NCI-H510A treated with DMSO at 0.1 percent for 48 hours (cell line): ENCODE data around the gene LHB.
"Not testable (repeated sequence)": the region's sequence is repeated elsewhere in the genome, so short reads cannot be mapped to it uniquely, and the experiment has no call there.

Source experiments
- DNase-seq: peaks from one replicate; lab custom pipeline; 2025; lab: John Stamatoyannopoulos, UW

LHB gene

GRCh38 chr19:49038111-49038510 is 21.2 kb upstream of the LHB start:
- not testable (repeated sequence) for DNase-seq

DNA sequence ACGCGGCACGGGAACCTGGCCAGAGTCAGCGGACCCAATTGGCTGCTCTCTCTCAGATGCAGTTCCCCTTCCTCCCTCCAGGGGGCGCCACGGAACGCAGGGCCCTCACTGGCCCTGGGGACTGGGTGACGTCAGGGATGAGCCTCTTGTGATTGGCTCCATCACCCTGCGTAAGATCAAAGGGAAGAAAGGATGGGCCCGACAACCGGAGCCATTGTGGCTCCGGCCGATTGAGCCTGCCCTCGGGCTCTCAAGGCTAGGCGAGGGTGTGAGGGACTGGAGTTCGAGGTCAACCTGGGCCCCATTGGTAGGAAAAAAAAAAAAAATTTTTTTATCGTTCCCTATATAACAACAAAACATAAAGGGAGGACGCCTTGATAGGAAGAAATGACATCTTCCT is 19.9 kb upstream of the LHB start, which contains the start of gene CGB1:
CGB1 (minus strand) TSS at position 81 of the 400 bp plus-strand sequence. CDS start 184 bp downstream, outside the sequence.
- DNase-seq = not testable (repeated sequence)

- DNase-seq = not testable (repeated sequence)
These were observed 14.9 kb upstream of the LHB start, which contains the start of gene CGB2 for GRCh38 chr19:49031642-49032301. Gene CGB2 (plus strand): TSS chr19:49031890. CDS start chr19:49032096, 206 bp downstream.

GRCh38 chr19:49030323-49030722 is 13.4 kb upstream of the LHB start:
- DNase-seq = not testable (repeated sequence)

DNA sequence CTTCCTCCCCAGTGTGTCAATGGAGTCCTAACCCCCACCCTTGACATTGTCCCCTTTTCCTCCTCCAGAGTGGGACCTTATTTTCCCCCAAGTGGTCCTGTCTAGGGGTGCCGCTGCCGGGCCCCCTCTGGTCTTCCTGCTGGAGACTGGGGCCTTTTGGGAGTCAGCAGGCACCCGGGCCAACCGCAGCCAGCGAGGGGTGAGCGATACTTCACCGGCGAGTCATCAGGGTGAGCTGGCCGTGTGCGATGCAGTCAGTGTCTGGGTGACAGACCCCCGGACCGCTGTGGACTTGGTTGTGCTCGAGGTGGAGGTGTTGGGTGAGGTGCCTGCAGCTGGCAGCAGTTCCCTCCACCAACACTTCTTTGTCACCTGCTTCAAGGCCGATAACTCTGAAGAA is 12.9 kb upstream of the LHB start:
- DNase-seq = not testable (repeated sequence)

GRCh38 chr19:49028686-49029085 is 11.8 kb upstream of the LHB start:
- not testable (repeated sequence) for DNase-seq

GRCh38 chr19:49025599-49025998 is 8.7 kb upstream of the LHB start:
- DNase-seq = not testable (repeated sequence)

DNA sequence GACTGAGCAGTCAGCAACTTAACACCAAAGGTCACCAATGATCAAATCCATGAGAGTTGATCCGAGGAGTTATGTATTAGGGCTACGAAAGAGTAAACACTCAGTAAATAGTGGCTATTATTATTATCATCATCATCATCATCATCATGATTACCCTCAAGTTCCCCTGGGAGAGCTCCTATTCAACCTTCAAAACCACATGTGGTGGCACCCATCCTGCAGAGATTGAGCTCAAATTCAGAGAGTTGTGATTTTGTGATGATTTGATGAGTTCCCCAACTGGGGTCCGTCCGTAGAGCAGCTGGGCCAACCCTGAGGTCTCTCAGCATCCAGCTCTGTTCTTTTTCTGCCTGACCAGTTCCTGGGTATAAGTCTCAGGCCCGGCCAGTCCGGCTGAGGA is 8.2 kb upstream of the LHB start:
- DNase-seq = not testable (repeated sequence)

DNA sequence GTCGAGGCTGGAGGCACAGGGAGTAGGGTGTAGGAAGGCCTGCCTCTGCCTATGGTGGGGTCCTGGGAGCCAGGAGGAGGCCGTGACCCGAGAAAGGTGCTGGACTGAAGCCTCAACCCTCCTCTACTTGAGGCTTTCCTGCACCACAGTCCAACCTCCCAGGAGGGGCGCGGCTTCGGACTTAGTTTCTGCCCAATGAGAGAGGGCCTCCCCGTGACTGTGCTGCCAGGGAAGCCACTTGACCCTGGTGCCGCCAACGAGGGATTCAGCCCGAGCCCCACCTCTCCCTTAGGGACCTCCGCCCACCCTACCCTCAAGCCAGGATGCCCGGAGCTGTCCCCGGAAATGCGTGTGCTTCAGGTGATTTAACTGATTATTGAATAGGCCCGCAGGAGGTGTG is 7.3 kb upstream of the LHB start, which contains the start of gene CGB3:
CGB3 (minus strand) TSS at position 101 of the 400 bp plus-strand sequence. CDS start 362 bp downstream, outside the sequence.
- DNase-seq = not testable (repeated sequence)

DNA sequence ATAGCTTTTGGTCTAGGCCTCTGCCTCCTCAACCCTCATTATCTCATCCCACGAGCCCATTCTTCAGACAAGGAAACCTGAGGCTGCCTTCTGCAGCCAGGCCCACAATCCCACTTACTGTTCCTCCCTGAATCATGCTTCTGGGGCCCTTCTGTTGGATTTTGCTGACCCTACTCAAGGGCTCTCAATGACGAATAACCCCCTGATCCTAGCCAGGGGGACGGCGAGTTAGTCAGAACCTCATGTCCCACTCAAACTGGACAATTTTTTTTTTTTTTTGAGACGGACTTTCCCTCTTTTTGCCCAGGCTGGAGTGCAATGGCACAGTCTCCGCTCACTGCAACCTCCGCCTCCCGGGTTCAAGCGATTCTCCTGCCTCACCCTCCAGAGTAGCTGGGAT is 5.2 kb upstream of the LHB start:
- no peak for DNase-seq

DNA sequence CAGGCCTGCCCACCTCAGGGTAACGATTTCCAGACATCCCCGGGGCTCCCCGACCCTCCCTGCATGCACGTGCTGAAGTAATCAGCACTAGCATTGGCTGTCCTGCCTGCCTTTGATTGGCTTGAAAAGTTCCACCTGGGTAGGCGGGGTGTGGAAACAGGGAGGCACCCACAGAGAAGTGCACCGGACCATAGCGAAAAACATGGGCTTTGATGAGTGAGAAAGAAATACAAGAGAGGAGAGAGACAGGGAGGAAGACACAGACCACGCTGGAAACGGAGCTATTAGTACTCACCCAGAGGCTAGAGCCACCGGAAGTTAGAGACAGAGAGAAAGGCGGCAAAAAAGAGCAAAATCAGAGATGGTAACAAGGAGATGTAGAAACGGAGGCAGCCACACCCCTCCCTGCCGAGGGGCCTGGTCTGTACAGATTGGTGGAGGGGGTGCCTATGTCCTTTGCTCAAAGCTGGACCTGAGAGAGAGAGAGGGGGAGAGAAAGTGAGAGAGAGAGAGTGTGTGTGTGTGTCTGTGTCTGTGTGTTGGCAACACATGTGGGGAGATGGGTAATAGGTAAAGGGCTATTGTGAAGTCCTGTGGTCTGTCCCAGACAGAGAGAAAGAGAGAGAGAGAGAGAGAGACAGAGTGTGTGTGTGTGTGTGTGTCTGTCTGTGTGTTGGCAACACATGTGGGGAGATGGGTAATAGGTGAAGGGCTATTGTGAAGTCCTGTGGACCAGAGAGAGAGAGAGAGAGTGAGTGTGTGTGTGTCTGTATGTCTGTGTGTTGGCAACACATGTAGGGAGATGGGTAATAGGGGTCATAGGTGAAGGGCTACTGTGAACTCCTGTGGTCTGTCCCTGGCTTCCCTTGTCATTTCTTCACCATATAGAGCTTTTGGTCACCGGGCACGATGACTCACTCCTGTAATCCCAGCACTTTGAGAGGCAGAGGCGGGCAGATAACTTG is 4.3 kb upstream of the LHB start:
- DNase-seq = no peak

DNA sequence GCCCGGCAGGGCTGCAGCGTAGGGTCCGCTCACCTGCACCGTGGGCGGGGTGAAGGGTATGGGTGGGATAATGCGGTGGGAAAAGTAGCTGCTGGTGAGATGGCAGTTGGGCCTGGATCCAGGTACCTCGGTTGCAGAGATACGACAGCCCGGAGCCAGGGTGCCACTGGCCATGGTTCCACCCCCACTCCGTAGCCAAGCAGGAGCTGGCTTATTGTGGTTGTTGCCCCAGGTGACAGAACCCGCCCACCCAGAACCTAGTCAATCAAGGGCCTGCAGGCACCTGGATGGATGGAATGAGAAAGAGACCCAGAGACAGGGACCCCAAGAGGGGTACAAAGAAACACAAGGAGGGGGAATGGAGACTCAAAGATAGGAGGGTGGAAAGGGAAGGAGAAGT is 3.5 kb upstream of the LHB start:
- DNase-seq = no peak

DNA sequence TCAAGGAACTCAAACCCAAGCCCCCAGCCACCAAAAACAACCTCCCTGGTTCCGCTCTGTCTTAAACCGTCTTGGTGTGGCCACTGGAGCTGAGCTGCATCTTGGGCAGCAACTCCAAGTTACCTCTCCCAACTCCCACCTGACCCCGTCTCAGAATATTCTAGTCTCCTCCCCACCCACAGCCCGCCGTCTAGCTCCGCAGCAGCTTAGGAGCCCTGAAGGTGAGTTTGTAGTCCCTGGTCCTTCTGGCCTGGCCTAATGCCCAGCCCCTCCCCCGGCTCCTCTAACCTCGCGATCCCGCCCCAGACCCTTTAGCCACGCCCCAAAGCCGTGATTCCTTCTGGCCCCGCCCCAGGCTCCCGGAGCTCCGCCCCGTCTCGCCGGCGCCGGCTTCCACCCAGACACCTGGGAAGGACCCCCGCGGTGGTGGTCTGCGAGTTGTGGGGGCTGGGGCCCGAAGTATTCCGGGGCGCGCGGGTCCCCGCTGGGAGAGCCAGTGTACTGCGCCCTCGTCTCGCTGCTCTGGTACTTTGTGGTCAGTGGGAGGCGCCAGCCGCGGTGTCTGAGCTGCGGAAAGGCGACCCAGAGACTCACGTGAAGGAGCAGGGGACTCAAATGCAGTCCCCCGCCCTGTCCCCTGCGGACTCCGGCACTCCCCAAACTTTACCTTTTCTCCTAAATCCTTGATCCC is 2.5 kb upstream of the LHB start:
- no peak for DNase-seq

DNA sequence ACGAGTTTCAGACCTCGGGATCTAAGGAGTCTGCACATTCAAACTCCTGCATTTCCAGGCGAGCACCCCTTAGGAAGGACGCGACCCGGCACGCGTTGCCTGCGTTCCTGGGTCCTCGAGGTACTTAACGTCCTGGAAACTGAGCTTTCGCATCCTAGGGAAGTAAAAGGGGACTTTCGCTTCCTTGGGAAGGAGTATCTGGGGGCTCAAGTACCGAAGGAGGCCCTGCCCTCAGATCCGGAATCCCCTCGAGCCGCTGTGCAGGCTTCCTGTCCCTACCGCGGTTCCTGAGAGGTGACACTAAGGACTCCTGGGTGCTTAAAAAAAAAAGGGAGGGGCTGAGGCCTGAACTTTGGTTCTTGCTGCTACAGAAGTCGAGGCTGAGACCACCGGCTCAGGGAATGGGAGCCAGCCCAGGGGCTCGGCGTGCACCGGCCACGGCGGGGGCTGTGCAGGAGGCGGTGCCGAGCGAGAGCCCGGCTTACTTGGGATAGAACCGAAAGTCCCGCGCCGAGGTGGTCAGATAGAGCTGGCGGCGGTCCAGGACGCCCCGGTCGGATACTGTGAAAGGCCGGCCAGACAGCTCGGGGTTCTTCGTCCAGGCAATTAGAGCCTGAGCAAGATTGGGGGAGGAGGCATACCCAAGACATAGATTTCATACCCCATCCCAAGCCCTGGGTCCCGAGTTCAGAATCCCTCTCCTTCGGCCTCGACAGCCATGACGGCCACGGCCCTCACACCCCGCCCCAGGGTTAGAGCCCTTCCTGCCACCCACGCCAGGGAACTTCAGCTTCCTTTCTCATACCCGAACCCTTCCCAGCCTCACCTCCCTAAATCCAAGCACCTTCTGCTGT is 1.7 kb upstream of the LHB start:
- not testable (repeated sequence) for DNase-seq

DNA sequence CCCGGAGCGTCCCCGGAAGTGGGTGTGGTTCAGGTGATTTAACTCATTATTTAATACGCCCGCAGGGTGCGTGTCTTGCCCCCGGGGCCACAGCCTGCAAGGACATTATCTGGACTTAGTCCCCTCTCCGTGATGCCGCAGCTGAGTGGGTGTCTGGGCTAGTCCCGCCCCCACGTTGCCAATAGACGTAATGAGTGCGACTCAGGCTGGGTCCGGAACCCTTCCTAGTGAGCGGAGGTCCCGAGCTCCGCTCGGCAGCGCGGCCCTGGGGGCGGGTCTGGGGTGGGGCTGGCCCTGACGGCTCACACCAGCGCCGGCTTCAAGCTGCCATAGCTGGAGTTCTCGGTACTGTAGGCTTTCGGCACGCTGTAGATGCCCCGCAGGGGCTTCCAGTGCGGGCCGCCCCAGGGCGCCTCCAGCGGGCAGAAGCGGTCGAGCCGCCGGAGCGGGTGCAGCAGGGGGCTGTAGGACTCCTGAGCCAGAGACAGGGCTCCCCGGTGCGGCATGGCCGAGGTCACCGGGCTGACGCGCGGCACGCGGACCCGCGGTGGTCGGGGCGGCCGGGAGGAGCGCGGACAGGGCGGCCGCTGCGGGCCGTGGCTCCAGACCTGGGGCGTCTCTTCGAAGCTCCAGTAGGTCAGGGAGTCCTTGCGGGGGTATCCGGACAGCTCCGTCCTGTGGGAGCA is 918 bp upstream of the LHB start:
- peak; percentile 19 for DNase-seq

GRCh38 chr19:49016067-49016839 is 638 bp downstream of the LHB start:
- DNase-seq = no peak

DNA sequence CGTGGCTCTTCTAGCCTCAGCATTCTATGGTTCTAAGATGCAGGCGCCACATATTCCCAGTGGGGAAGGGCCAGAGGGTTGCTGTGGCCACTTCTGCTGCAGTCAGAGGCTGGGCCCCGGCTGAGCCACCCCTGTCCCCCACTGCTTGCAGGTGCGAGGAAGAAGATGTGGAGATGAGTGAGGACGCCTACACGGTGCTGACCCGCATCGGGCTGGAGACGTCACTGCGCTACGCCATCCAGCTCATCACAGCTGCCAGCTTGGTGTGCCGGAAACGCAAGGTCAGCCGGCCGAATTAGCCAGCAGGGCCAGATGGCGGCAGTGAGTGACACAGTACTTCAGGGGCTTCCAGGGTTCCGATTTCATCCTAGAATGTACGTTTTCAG is 2.0 kb downstream of the LHB start:
- DNase-seq = no peak

DNA sequence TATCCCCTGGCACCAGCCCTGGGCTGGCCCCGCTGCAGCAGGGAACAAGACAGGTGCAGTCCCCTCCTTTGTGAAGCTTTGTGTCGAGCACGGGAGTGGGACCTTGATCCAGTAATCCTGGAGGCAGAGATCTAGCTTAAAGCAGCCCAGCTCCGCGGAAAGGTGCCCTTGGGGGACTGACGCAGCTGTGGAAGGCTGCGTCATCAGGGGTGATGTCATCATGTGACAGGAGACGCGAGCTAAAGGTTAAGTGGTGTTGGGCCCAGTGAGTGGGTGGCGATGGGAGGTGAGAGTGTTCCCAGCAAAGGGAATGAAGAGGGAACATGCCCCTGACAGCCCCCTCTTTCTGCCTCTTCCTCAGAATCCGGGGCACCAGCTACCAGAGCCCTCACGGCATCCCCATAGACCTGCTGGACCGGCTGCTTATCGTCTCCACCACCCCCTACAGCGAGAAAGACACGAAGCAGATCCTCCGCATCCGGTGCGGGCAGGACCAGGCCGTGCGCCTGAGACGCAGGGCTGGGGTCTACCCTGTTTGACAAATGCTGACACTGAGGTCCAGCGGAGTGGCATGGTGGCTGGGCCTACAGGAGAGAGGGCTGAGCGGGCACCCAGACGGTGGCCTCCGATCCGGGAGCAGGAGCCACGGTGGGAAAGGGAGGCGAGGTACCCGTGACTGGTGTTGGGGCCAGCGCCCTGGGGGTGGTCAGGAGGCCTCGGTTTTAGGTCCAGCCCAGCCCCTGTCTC is 2.6 kb downstream of the LHB start:
- DNase-seq = no peak

- no peak for DNase-seq
These were observed 5.7 kb downstream of the LHB start for GRCh38 chr19:49011194-49011593.
